Epithelial cell of proximal tubule (primary cell): ENCODE data around the gene EIF3J. TPM values are rescaled to one million over a fixed set of nuclear protein-coding genes. Genes with fewer than 3 reads are reported as not detected.
"Not testable (repeated sequence)": the region's sequence is repeated elsewhere in the genome, so short reads cannot be mapped to it uniquely, and the experiment has no call there.

Experiments used
- DNase-seq: peaks from one replicate; pipeline ENCODE4 v3.0.0-alpha.2; 2011; ENCODE audit warnings: low read depth
- H3K4me3 ChIP-seq: 2 replicates; pipeline ENCODE4 v1.5.1; 2011; ENCODE audit warnings: low read depth, mild to moderate bottlenecking, low read length
- CTCF ChIP-seq: conservative IDR thresholded peaks from 2 replicates; pipeline ENCODE4 v1.5.1; 2012; ENCODE audit warnings: low read depth, mild to moderate bottlenecking, low read length
- total RNA-seq: library from RNA; depleted of rRNA; stranded (reverse); fragments of >200 nt; gene quantifications from 2 replicates; pipeline ENCODE4 v1.2.3, GENCODE V29; 2015

The EIF3J gene
- total RNA-seq, 1 donor from 2014 or later, result 52.3 TPM

- DNase-seq, result no peak
- no peak for TF ChIP-seq CTCF
- H3K4me3 ChIP-seq, result no peak overlapping the region
Observed at GRCh38 chr15:44550734-44551133, 13.8 kb downstream of the EIF3J start.

GRCh38 chr15:44554934-44555723 is 18.2 kb downstream of the EIF3J start:
- TF ChIP-seq CTCF, result no peak
- DNase-seq, result no peak
- H3K4me3 ChIP-seq, result no peak overlapping the region

- not testable (repeated sequence) for H3K4me3 ChIP-seq, DNase-seq
Observed at GRCh38 chr15:44560926-44561325, 24.0 kb downstream of the EIF3J start.

GRCh38 chr15:44565387-44566154 is 28.6 kb downstream of the EIF3J start:
- TF ChIP-seq CTCF, result no peak
- no peak overlapping the region for H3K4me3 ChIP-seq

GRCh38 chr15:44566155-44566540 is 29.2 kb downstream of the EIF3J start:
- DNase-seq, result no peak
- H3K4me3 ChIP-seq, result no peak overlapping the region
- TF ChIP-seq CTCF, result no peak

More at GRCh38 chr15:44565387-44566154, 28.6 kb downstream of the EIF3J start:
- no peak for DNase-seq

GRCh38 chr15:44568338-44568737 is 31.4 kb downstream of the EIF3J start:
- no peak overlapping the region for H3K4me3 ChIP-seq
- no peak for DNase-seq
- no peak for TF ChIP-seq CTCF

- no peak for DNase-seq
- no peak overlapping the region for H3K4me3 ChIP-seq
- TF ChIP-seq CTCF, result no peak
Observed at GRCh38 chr15:44569316-44569715, 32.4 kb downstream of the EIF3J start.
